Loucy (cell line): ENCODE results near the gene S100A14.
A peak's percentile ranks its signal among the peaks of the same experiment; 100 is the strongest.

ENCODE experiments used
- H2AFZ ChIP-seq: fragments of 200-600 bp; sonication (generic); 2 replicates; pipeline ENCODE4 v1.6.0; 2016; ENCODE audit warnings: antibody characterized with exemption, mild to moderate bottlenecking, low read length, moderate library complexity
- H3F3A ChIP-seq: fragments of 200-600 bp; 2 replicates; pipeline ENCODE4 v1.6.0; 2016; ENCODE audit warnings: antibody characterized with exemption, low read depth, mild to moderate bottlenecking
- H3K27me3 ChIP-seq: fragments of 200-600 bp; sonication (generic); 2 replicates; pipeline ENCODE4 v1.6.1; 2014; ENCODE audit warnings: low read length, mild to moderate bottlenecking; ENCODE audit not compliant: insufficient read depth, poor library complexity, severe bottlenecking
- H3K36me3 ChIP-seq: fragments of 200-600 bp; sonication (generic); 2 replicates; pipeline ENCODE4 v1.6.1; 2016; ENCODE audit warnings: low read length; ENCODE audit not compliant: insufficient read depth
- H3K4me1 ChIP-seq: fragments of 200-600 bp; sonication (generic); 2 replicates; pipeline ENCODE4 v1.5.1; 2014; ENCODE audit warnings: low read length, mild to moderate bottlenecking; ENCODE audit not compliant: insufficient read depth, poor library complexity, severe bottlenecking
- H3K4me2 ChIP-seq: fragments of 200-600 bp; sonication (generic); 2 replicates; pipeline ENCODE4 v1.6.0; 2014; ENCODE audit warnings: antibody characterized with exemption, low read length, low read depth, mild to moderate bottlenecking; ENCODE audit not compliant: poor library complexity, severe bottlenecking
- H3K4me3 ChIP-seq: fragments of 200-600 bp; sonication (generic); 2 replicates; pipeline ENCODE4 v1.5.1; 2014; ENCODE audit warnings: low read length, mild to moderate bottlenecking, mixed read lengths; ENCODE audit not compliant: poor library complexity, severe bottlenecking
- H3K79me2 ChIP-seq: fragments of 200-600 bp; sonication (generic); 2 replicates; pipeline ENCODE4 v1.6.1; 2014; ENCODE audit warnings: low read length; ENCODE audit not compliant: insufficient read depth
- H3K9ac ChIP-seq: fragments of 200-600 bp; sonication (generic); 2 replicates; pipeline ENCODE4 v1.6.0; 2014; ENCODE audit warnings: mild to moderate bottlenecking, low read depth, low read length, moderate library complexity; ENCODE audit not compliant: poor library complexity, severe bottlenecking
- H3K9me2 ChIP-seq: fragments of 200-600 bp; sonication (generic); replicated peaks from 2 replicates; pipeline ENCODE4 v1.6.1; 2016; ENCODE audit warnings: low read depth, low read length, mixed read lengths
- H3K9me3 ChIP-seq: fragments of 200-600 bp; sonication (generic); 2 replicates; pipeline ENCODE4 v1.6.1; 2014; ENCODE audit warnings: mild to moderate bottlenecking, antibody characterized with exemption, low read length, low read depth; ENCODE audit not compliant: insufficient read depth
- H4K20me1 ChIP-seq: fragments of 200-600 bp; sonication (generic); 2 replicates; pipeline ENCODE4 v1.6.0; 2014; ENCODE audit warnings: antibody characterized with exemption, low read length, mild to moderate bottlenecking; ENCODE audit not compliant: insufficient read depth, poor library complexity, severe bottlenecking
- CTCF ChIP-seq: fragments of 200-600 bp; sonication (generic); conservative IDR thresholded peaks from 2 replicates; pipeline ENCODE4 v1.5.1; 2014; ENCODE audit warnings: mild to moderate bottlenecking, antibody characterized with exemption, low read length
- EZH2phosphoT487 ChIP-seq: fragments of 200-600 bp; IDR thresholded peaks from 2 replicates; pipeline ENCODE4 v1.6.1; 2018; ENCODE audit warnings: antibody characterized with exemption, mild to moderate bottlenecking, moderate library complexity, borderline replicate concordance

S100A14 gene

DNA sequence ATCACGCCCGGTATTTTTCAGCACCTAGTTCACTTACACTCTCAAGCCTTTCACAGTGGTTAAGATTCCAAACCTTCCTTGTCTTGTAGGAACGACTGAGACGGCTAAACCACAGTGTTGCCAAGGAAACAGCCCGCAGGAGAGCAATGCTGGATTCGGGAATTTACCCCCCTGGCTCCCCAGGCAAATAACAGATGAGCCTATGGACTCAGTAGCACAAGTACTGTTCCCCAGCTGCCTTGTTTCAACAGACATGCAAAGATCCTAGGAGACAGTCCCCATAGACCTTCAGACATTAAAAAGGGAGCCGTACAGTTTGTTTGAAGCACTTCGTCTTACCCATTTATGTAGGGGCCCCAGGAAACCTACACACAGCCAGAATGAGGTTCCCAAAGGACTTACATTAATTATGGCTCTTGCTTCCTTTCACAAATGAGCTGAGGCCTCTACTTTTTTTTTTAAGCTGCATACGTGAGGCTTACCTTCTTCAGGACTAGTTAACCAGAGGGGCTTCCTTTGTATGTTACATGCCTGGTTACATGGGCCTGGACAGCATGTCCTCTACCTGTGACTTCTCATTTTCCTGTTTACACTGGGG is 45.1 kb upstream of the S100A14 start:
- peaks cover 56% of the 10 kb centered on the region for H4K20me1 ChIP-seq
- peaks cover 54% of the 10 kb centered on the region for H3K36me3 ChIP-seq
- H3F3A ChIP-seq: peaks cover 24% of the 10 kb centered on the region

GRCh38 chr1:153659656-153660055 is 43.5 kb upstream of the S100A14 start:
- Histone ChIP-seq H3K79me2 (peaks cover 44% of the 10 kb centered on the region), H3F3A (peaks cover 24% of the 10 kb centered on the region), H3K9me2 (no peaks in the 10 kb centered on the region), H3K27me3 (no peaks in the 10 kb centered on the region), H2AFZ (no peak overlapping the region), H4K20me1 (peaks cover 40% of the 10 kb centered on the region), H3K36me3 (peaks cover 38% of the 10 kb centered on the region), H3K4me1 (no peaks in the 10 kb centered on the region), H3K9ac (peak overlapping the region; percentile 75), H3K4me2 (peak overlapping the region; percentile 95), H3K9me3 (no peaks in the 10 kb centered on the region), H3K4me3 (peak overlapping the region; percentile 88)
- TF ChIP-seq CTCF: no peak
- no peak for TF ChIP-seq EZH2phosphoT487

More for the DNA sequence above, 45.1 kb upstream of the S100A14 start:
- H3K4me2 ChIP-seq: no peak overlapping the region
- H3K9ac ChIP-seq: no peak overlapping the region
- H3K4me3 ChIP-seq: no peak overlapping the region
- no peaks in the 10 kb centered on the region for H3K9me3 ChIP-seq
- no peak overlapping the region for H2AFZ ChIP-seq
- peaks cover 2% of the 10 kb centered on the region for H3K4me1 ChIP-seq
- H3K9me2 ChIP-seq: no peaks in the 10 kb centered on the region
- TF ChIP-seq EZH2phosphoT487 (no peak), CTCF (no peak)
- no peaks in the 10 kb centered on the region for H3K27me3 ChIP-seq
- peaks cover 60% of the 10 kb centered on the region for H3K79me2 ChIP-seq

DNA sequence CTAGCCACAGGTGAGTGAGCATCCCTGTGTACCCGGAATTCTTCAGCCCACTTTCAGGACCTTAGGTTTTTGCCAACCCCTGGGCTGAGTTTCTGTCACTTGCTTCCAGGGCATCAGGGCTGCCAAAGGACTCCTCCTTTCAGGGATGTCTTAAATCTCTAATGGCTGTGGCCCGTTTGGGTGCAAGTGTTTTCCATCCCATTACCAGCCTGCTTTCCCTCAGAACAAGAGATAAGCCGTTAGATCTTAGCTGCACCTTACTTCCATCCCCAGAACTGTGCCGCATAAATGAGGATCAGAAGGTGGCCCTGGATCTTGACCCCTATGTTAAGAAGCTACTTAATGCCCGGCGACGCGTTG is 43.0 kb upstream of the S100A14 start:
- Histone ChIP-seq H2AFZ (peak overlapping the region; percentile 95), H3K9ac (peak overlapping the region; percentile 75), H3K9me2 (no peaks in the 10 kb centered on the region), H3K9me3 (no peaks in the 10 kb centered on the region), H3K36me3 (peaks cover 33% of the 10 kb centered on the region), H4K20me1 (peaks cover 36% of the 10 kb centered on the region), H3K79me2 (peaks cover 39% of the 10 kb centered on the region), H3F3A (peaks cover 24% of the 10 kb centered on the region), H3K27me3 (no peaks in the 10 kb centered on the region), H3K4me3 (peak overlapping the region; percentile 88), H3K4me2 (peak overlapping the region; percentile 95), H3K4me1 (no peaks in the 10 kb centered on the region)
- TF ChIP-seq CTCF (no peak), EZH2phosphoT487 (no peak)
